IMR-90 (cell line): ENCODE data around the gene SLC23A3. TPM values are rescaled to one million over a fixed set of nuclear protein-coding genes. Genes with fewer than 3 reads are reported as not detected.

Experiments
- ATAC-seq: fragments of 200-7000 bp; cut with Tn5 transposase; 2 replicates; pipeline ENCODE4 v1.9.1; 2020; ENCODE audit warnings: low read depth, mild to moderate bottlenecking, moderate library complexity
- BruUV-seq: library from RNA; stranded (reverse); fragments of 400-500 nt; replicated peaks from 2 replicates; lab custom pipeline; 2021; lab: Mats Ljungman, UMichigan
- CTCF ChIA-PET: fragments of 300-600 bp; formaldehyde crosslinking; extraction: SDS; loops from one replicate; lab custom pipeline; 2021; ENCODE audit warnings: antibody characterized with exemption; lab: Yijun Ruan, JAX
- POLR2A ChIA-PET: fragments of 300-600 bp; sonication (Branson Sonifier 250); formaldehyde crosslinking; loops from one replicate; lab custom pipeline; 2022; ENCODE audit warnings: antibody characterized with exemption; ENCODE audit not compliant: unreplicated experiment; lab: Charles Lee
- DNase-seq: peaks from one replicate; pipeline ENCODE4 v3.0.0; 2013
- H2AFZ ChIP-seq: replicated peaks from 2 replicates; pipeline ENCODE3; 2013; ENCODE audit warnings: low read length, mild to moderate bottlenecking; ENCODE audit not compliant: poor library complexity
- H2AK5ac ChIP-seq: 2 replicates; pipeline ENCODE4 v1.6.1; 2013; ENCODE audit warnings: low read depth, low read length, inconsistent platforms
- H2AK9ac ChIP-seq: replicated peaks from 2 replicates; pipeline ENCODE3; 2013; ENCODE audit warnings: mild to moderate bottlenecking, low read depth, low read length, moderate library complexity; ENCODE audit not compliant: poor library complexity
- H2BK120ac ChIP-seq: 2 replicates; pipeline ENCODE4 v1.6.1; 2013; ENCODE audit warnings: low read depth, low read length, inconsistent platforms
- H2BK15ac ChIP-seq: 3 replicates; pipeline ENCODE4 v1.6.1; 2013; ENCODE audit warnings: low read depth, low read length, inconsistent platforms
- H2BK20ac ChIP-seq: 2 replicates; pipeline ENCODE4 v1.6.1; 2013; ENCODE audit warnings: low read depth, mild to moderate bottlenecking, inconsistent platforms, low read length, moderate library complexity
- H2BK5ac ChIP-seq: 2 replicates; pipeline ENCODE4 v1.6.1; 2013; ENCODE audit warnings: mild to moderate bottlenecking, low read depth, low read length, inconsistent platforms; ENCODE audit not compliant: poor library complexity, severe bottlenecking
- H3K14ac ChIP-seq: replicated peaks from 2 replicates; pipeline ENCODE4 v1.6.1; 2013; ENCODE audit warnings: low read depth, low read length, inconsistent platforms
- H3K18ac ChIP-seq: 2 replicates; pipeline ENCODE4 v1.6.1; 2013; ENCODE audit warnings: low read depth, low read length, control low read depth
- H3K23ac ChIP-seq: 2 replicates; pipeline ENCODE4 v1.6.1; 2013; ENCODE audit warnings: low read depth, low read length, inconsistent platforms
- H3K27ac ChIP-seq: 2 replicates; pipeline ENCODE4 v1.5.1; 2013; ENCODE audit warnings: mild to moderate bottlenecking, control low read depth, low read length; ENCODE audit not compliant: insufficient read depth
- H3K27me3 ChIP-seq: 2 replicates; pipeline ENCODE4 v1.6.1; 2013; ENCODE audit warnings: low read length; ENCODE audit not compliant: control insufficient read depth, insufficient read depth
- H3K36me3 ChIP-seq: 2 replicates; pipeline ENCODE4 v1.6.1; 2013; ENCODE audit warnings: low read length, mixed read lengths; ENCODE audit not compliant: control insufficient read depth, insufficient read depth
- H3K4ac ChIP-seq: 2 replicates; pipeline ENCODE4 v1.6.1; 2013; ENCODE audit warnings: low read depth, low read length, inconsistent platforms
- H3K4me1 ChIP-seq: 2 replicates; pipeline ENCODE4 v1.6.1; 2013; ENCODE audit warnings: low read length, mixed read lengths; ENCODE audit not compliant: control insufficient read depth, insufficient read depth
- H3K4me2 ChIP-seq: 2 replicates; pipeline ENCODE4 v1.6.1; 2013; ENCODE audit warnings: low read depth, mild to moderate bottlenecking, control low read depth, low read length, moderate library complexity
- H3K4me3 ChIP-seq: 2 replicates; pipeline ENCODE4 v1.5.1; 2013; ENCODE audit warnings: low read depth, mild to moderate bottlenecking, control low read depth, low read length, moderate library complexity; ENCODE audit not compliant: insufficient read depth
- H3K56ac ChIP-seq: 2 replicates; pipeline ENCODE4 v1.6.1; 2013; ENCODE audit warnings: low read length, inconsistent platforms; ENCODE audit not compliant: insufficient read depth; ENCODE audit errors: extremely low read depth
- H3K79me1 ChIP-seq, 2 experiments: 2 replicates each; pipeline ENCODE4 v1.6.1; 2013; ENCODE audit warnings: low read length in 2 of 2, inconsistent platforms in 1 of 2, low read depth in 1 of 2
- H3K9ac ChIP-seq: 2 replicates; pipeline ENCODE4 v1.6.1; 2013; ENCODE audit warnings: low read depth, low read length, control low read depth
- H3K9me1 ChIP-seq: 2 replicates; pipeline ENCODE4 v1.6.1; 2013; ENCODE audit warnings: low read length, inconsistent platforms; ENCODE audit not compliant: insufficient read depth
- H3K9me3 ChIP-seq: 2 replicates; pipeline ENCODE4 v1.6.1; 2013; ENCODE audit warnings: low read length; ENCODE audit not compliant: control insufficient read depth, insufficient read depth
- H4K20me1 ChIP-seq: 2 replicates; pipeline ENCODE4 v1.6.1; 2013; ENCODE audit warnings: low read length, inconsistent platforms; ENCODE audit not compliant: insufficient read depth
- H4K5ac ChIP-seq: 2 replicates; pipeline ENCODE4 v1.6.1; 2013; ENCODE audit warnings: mild to moderate bottlenecking, low read depth, low read length, control low read depth
- H4K8ac ChIP-seq, 2 experiments: 2 replicates each; pipeline ENCODE4 v1.6.1; 2013; ENCODE audit warnings: low read depth in 2 of 2, low read length in 2 of 2, control low read depth in 1 of 2, inconsistent platforms in 1 of 2
- H4K91ac ChIP-seq: 2 replicates; pipeline ENCODE4 v1.6.1; 2013; ENCODE audit warnings: low read depth, low read length, inconsistent platforms; ENCODE audit not compliant: insufficient read depth
- BHLHE40 ChIP-seq: fragments of 150-350 bp; IDR thresholded peaks from 2 replicates; pipeline ENCODE4 v1.6.1; 2016; ENCODE audit warnings: mild to moderate bottlenecking, low read depth, low read length
- CEBPB ChIP-seq: IDR thresholded peaks from 2 replicates; pipeline ENCODE4 v1.6.1; 2012; ENCODE audit warnings: low read depth, low read length, improper control_type of control experiment
- CHD1 ChIP-seq: IDR thresholded peaks from 2 replicates; pipeline ENCODE4 v1.6.1; 2012; ENCODE audit warnings: low read depth, low read length, improper control_type of control experiment
- FOS ChIP-seq: fragments of 150-350 bp; IDR thresholded peaks from 2 replicates; pipeline ENCODE4 v1.6.1; 2016; ENCODE audit warnings: low read depth, low read length
- MAFK ChIP-seq: IDR thresholded peaks from 2 replicates; pipeline ENCODE4 v1.6.1; 2012; ENCODE audit warnings: low read depth, low read length, improper control_type of control experiment
- MAZ ChIP-seq: IDR thresholded peaks from 2 replicates; pipeline ENCODE4 v1.6.1; 2012; ENCODE audit warnings: low read depth, mild to moderate bottlenecking, low read length, improper control_type of control experiment, moderate library complexity, borderline replicate concordance
- MXI1 ChIP-seq: IDR thresholded peaks from 2 replicates; pipeline ENCODE4 v1.6.1; 2012; ENCODE audit warnings: low read depth, mild to moderate bottlenecking, low read length, moderate library complexity, borderline replicate concordance
- NFE2L2 ChIP-seq: fragments of 150-350 bp; IDR thresholded peaks from 2 replicates; pipeline ENCODE4 v1.6.1; 2016; ENCODE audit warnings: low read depth, mild to moderate bottlenecking, low read length
- POLR2A ChIP-seq: IDR thresholded peaks from 2 replicates; pipeline ENCODE4 v1.6.1; 2012; ENCODE audit warnings: mild to moderate bottlenecking, low read depth, low read length
- RAD21 ChIP-seq: IDR thresholded peaks from 2 replicates; pipeline ENCODE4 v1.6.1; 2012; ENCODE audit warnings: low read length, improper control_type of control experiment
- RCOR1 ChIP-seq: IDR thresholded peaks from 2 replicates; pipeline ENCODE4 v1.6.1; 2012; ENCODE audit warnings: mild to moderate bottlenecking, low read length, improper control_type of control experiment; ENCODE audit not compliant: insufficient replicate concordance
- RFX5 ChIP-seq: IDR thresholded peaks from 2 replicates; pipeline ENCODE4 v1.8.0; 2012; ENCODE audit warnings: low read depth, mild to moderate bottlenecking, low read length, moderate library complexity
- SMC3 ChIP-seq: fragments of 150-350 bp; IDR thresholded peaks from 2 replicates; pipeline ENCODE4 v1.6.1; 2016; ENCODE audit warnings: low read depth, mild to moderate bottlenecking, antibody characterized with exemption, low read length, moderate library complexity
- WGBS, 2 experiments: methylation state at CpG; one replicate each; pipeline versions ENCODE4 v1.1.5 to v1.1.7; 2013; ENCODE audit warnings: missing lambda C conversion rate in 2 of 2; ENCODE audit not compliant: insufficient read length in 1 of 2; ENCODE audit errors: extremely low coverage in 2 of 2; 5-methylcytosine and 5-hydroxymethylcytosine counted together
- dilution Hi-C: fragments of 300-500 bp; cut with HindIII; formaldehyde crosslinking; loops from one replicate; pipeline ENCODE4 v1.14.3; 2018; ENCODE audit warnings: low sequenced_read_pairs; ENCODE audit not compliant: unreplicated experiment
- in situ Hi-C: fragments of 300-500 bp; cut with MboI; formaldehyde crosslinking; loops from 3 replicates; pipeline ENCODE4 v1.14.3; 2019; ENCODE audit warnings: low sequenced_read_pairs, inconsistent platforms, mixed read lengths
- intact Hi-C: fragments of 100-400 bp; cut with micrococcal nuclease; formaldehyde crosslinking; loops from 2 replicates; pipeline ENCODE4 v1.10.0; 2022
- polyA plus RNA-seq, 3 experiments: library from polyadenylated mRNA; depleted of rRNA; stranded (reverse); fragments of >200 nt; gene quantifications; 2 replicates each; pipeline ENCODE4 v1.2.3, GENCODE V29; 2012; ENCODE audit warnings: low replicate concordance in 1 of 3
- total RNA-seq: library from RNA; depleted of rRNA; stranded (reverse); fragments of >200 nt; gene quantifications from 2 replicates; pipeline ENCODE4 v1.2.3, GENCODE V29; 2012
- TF ChIP-seq, protein P1 (sequence below): fragments of 150-350 bp; IDR thresholded peaks from 2 replicates; pipeline ENCODE4 v1.6.1; 2017; ENCODE audit warnings: mild to moderate bottlenecking, antibody characterized with exemption, low read length, low read depth
- TF ChIP-seq, protein P2 (sequence below): fragments of 150-350 bp; IDR thresholded peaks from 2 replicates; pipeline ENCODE4 v1.6.1; 2016; ENCODE audit warnings: low read depth, mild to moderate bottlenecking, low read length, moderate library complexity, borderline replicate concordance
- TF ChIP-seq, protein P3 (sequence below): conservative IDR thresholded peaks from 2 replicates; pipeline ENCODE4 v1.5.1; 2012; ENCODE audit warnings: mild to moderate bottlenecking, low read depth, low read length, improper control_type of control experiment

Gene SLC23A3
- total and polyA plus RNA-seq, 2 of the 4 experiments (the other 2 are of a cell fraction): 0.18 to 0.65 TPM

DNA sequence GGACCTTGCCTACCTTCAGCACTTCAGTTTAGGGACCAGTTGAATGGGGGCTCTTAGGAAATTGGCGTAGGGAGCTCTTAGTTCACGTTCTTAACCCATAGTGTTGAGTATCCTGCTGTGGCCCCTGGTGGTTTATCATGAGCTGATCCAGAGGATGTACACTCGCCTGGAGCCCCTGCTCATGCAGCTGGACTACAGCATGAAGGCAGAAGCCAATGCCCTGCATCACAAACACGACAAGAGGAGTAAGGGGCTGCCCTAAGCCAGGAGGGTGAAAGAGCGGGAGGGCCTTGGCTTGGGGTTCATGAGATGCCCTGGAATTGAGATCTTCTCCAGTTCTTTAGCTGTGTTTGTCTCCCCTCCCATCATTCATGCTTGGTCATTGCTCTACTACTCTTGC lies 11.1 kb upstream of the SLC23A3 start:
- Histone ChIP-seq H3K56ac (no peak overlapping the region), H3K79me1 (peaks cover 28 to 37% of the 10 kb centered on the region in 2 experiments), H3K27me3 (no peaks in the 10 kb centered on the region), H3K4me3 (no peak overlapping the region), H4K20me1 (peaks cover 14% of the 10 kb centered on the region; the same call in 1 of the 2 replicates), H4K91ac (no peak overlapping the region), H2AK9ac (no peak overlapping the region), H2AK5ac (no peak overlapping the region), H4K8ac (no peak overlapping the region), H3K14ac (no peak overlapping the region), H3K9me3 (no peaks in the 10 kb centered on the region), H3K4me1 (0 out of 2 replicates have a peak, but pooled peaks cover 5% of the 10 kb centered on the region), H3K18ac (no peak overlapping the region), H2AFZ (no peak overlapping the region), H3K9me1 (0 out of 2 replicates have a peak, but pooled peaks cover 2% of the 10 kb centered on the region), H2BK120ac (no peak overlapping the region), H3K27ac (no peak overlapping the region), H3K36me3 (peaks cover 43% of the 10 kb centered on the region), H2BK5ac (no peak overlapping the region), H3K4me2 (no peak overlapping the region), H3K9ac (no peak overlapping the region), H2BK15ac (no peak overlapping the region), H4K5ac (no peak overlapping the region), H3K4ac (no peak overlapping the region), H2BK20ac (no peak overlapping the region), H3K23ac (no peak overlapping the region)
- no TSS peak for BruUV-seq
- ATAC-seq (no peak), DNase-seq (no peak)
- dilution Hi-C loops: no loop called here
- ChIA-PET POLR2A (no interaction called here), CTCF (no interaction called here)
- intact Hi-C loops: no loop called here
- in situ Hi-C loops: no loop called here
- TF ChIP-seq MAZ (no peak), RFX5 (no peak), FOS (no peak), POLR2A (no peak), BHLHE40 (no peak), NFE2L2 (no peak), SMC3 (no peak), MAFK (no peak), RCOR1 (no peak), MXI1 (no peak), RAD21 (no peak), CEBPB (no peak), CHD1 (no peak)
- TF ChIP-seq, protein P1, sequence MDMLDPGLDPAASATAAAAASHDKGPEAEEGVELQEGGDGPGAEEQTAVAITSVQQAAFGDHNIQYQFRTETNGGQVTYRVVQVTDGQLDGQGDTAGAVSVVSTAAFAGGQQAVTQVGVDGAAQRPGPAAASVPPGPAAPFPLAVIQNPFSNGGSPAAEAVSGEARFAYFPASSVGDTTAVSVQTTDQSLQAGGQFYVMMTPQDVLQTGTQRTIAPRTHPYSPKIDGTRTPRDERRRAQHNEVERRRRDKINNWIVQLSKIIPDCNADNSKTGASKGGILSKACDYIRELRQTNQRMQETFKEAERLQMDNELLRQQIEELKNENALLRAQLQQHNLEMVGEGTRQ: no peak
- TF ChIP-seq, protein P2, sequence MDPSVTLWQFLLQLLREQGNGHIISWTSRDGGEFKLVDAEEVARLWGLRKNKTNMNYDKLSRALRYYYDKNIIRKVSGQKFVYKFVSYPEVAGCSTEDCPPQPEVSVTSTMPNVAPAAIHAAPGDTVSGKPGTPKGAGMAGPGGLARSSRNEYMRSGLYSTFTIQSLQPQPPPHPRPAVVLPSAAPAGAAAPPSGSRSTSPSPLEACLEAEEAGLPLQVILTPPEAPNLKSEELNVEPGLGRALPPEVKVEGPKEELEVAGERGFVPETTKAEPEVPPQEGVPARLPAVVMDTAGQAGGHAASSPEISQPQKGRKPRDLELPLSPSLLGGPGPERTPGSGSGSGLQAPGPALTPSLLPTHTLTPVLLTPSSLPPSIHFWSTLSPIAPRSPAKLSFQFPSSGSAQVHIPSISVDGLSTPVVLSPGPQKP: no peak
- TF ChIP-seq, protein P3, sequence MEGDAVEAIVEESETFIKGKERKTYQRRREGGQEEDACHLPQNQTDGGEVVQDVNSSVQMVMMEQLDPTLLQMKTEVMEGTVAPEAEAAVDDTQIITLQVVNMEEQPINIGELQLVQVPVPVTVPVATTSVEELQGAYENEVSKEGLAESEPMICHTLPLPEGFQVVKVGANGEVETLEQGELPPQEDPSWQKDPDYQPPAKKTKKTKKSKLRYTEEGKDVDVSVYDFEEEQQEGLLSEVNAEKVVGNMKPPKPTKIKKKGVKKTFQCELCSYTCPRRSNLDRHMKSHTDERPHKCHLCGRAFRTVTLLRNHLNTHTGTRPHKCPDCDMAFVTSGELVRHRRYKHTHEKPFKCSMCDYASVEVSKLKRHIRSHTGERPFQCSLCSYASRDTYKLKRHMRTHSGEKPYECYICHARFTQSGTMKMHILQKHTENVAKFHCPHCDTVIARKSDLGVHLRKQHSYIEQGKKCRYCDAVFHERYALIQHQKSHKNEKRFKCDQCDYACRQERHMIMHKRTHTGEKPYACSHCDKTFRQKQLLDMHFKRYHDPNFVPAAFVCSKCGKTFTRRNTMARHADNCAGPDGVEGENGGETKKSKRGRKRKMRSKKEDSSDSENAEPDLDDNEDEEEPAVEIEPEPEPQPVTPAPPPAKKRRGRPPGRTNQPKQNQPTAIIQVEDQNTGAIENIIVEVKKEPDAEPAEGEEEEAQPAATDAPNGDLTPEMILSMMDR: no peak
- 93% methylated on average over 2 of the region's 5 CpGs; no CpG with 5 or more reads in 1 of the 2 experiments for WGBS, 2 experiments
